C4-2B (cell line): Measurements from ENCODE around the gene RRP12.

ENCODE experiments used
- CTCF ChIP-seq: fragments of 450-650 bp; conservative IDR thresholded peaks from 2 replicates; pipeline ENCODE4 v1.5.1; 2017; ENCODE audit warnings: mild to moderate bottlenecking
- ZFX ChIP-seq: fragments of 450-650 bp; IDR thresholded peaks from 2 replicates; pipeline ENCODE4 v1.6.1; 2017

DNA sequence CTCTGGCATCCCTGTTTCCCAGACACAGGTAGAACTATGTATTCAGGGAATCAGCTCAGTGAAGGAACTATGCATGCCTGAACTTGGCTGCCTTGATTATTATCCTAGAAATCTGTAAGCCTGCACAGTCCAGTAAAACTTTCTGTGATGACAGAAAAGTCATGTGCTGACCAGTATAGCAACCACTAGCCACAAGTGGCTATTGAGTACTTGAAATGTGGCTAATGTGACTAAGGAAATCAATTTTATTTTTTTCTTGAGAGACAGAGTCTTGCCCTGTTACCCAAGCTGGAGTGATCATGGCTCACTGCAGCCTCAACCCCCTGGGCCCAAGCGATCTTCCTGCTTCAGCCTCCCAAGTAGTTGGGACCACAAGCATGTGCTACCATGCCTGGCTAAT lies 41.1 kb upstream of the RRP12 start:
- TF ChIP-seq CTCF = no peak
- no peak for TF ChIP-seq ZFX
